ENCODE results near the gene HKDC1.
"Not testable (repeated sequence)": the region's sequence is repeated elsewhere in the genome, so short reads cannot be mapped to it uniquely, and the experiment has no call there.

Gene HKDC1

GRCh38 chr10:69308304-69308703 lies 88.2 kb downstream of the HKDC1 start:
- H3K79me2 ChIP-seq (ENCODE audit: control insufficient read depth, insufficient read depth, low read length, unreplicated experiment); H3K36me3 ChIP-seq (ENCODE audit: insufficient read depth, low read length); H3K27me3 ChIP-seq (ENCODE audit: insufficient read depth, low read length); H3K4me3 ChIP-seq (ENCODE audit: low read depth, low read length); H2AFZ ChIP-seq (ENCODE audit: low read length, unreplicated experiment); H3K27ac ChIP-seq (ENCODE audit: low read depth, low read length); H3K4me1 ChIP-seq (ENCODE audit: control insufficient read depth, insufficient read depth, low read length, unreplicated experiment): not testable (repeated sequence)

- Histone ChIP-seq H3K36me3 (ENCODE audit: insufficient read depth, low read length) (no peaks in the 10 kb centered on the region), H3K4me1 (ENCODE audit: control insufficient read depth, insufficient read depth, low read length, unreplicated experiment) (peaks cover 11% of the 10 kb centered on the region), H3K4me3 (ENCODE audit: low read depth, low read length) (no peak overlapping the region), H3K27ac (ENCODE audit: low read depth, low read length) (no peak overlapping the region), H3K27me3 (ENCODE audit: insufficient read depth, low read length) (no peaks in the 10 kb centered on the region), H2AFZ (ENCODE audit: low read length, unreplicated experiment) (no peak overlapping the region), H3K79me2 (ENCODE audit: control insufficient read depth, insufficient read depth, low read length, unreplicated experiment) (no peaks in the 10 kb centered on the region)
Observed at GRCh38 chr10:69311309-69311708, 91.2 kb downstream of the HKDC1 start.

- Histone ChIP-seq H2AFZ (ENCODE audit: low read length, unreplicated experiment) (no peak overlapping the region), H3K4me1 (ENCODE audit: control insufficient read depth, insufficient read depth, low read length, unreplicated experiment) (peaks cover 23% of the 10 kb centered on the region)
Observed at GRCh38 chr10:69312528-69312927, 92.4 kb downstream of the HKDC1 start.

GRCh38 chr10:69315100-69315542 lies 95.0 kb downstream of the HKDC1 start:
- H3K36me3 ChIP-seq (ENCODE audit: insufficient read depth, low read length), result no peaks in the 10 kb centered on the region
- H3K4me1 ChIP-seq (ENCODE audit: control insufficient read depth, insufficient read depth, low read length, unreplicated experiment), result peaks cover 30% of the 10 kb centered on the region
- no peak overlapping the region for H3K4me3 ChIP-seq (ENCODE audit: low read depth, low read length)
- peaks cover 15% of the 10 kb centered on the region for H3K79me2 ChIP-seq (ENCODE audit: control insufficient read depth, insufficient read depth, low read length, unreplicated experiment)
- H2AFZ ChIP-seq (ENCODE audit: low read length, unreplicated experiment), result no peak overlapping the region
- no peaks in the 10 kb centered on the region for H3K27me3 ChIP-seq (ENCODE audit: insufficient read depth, low read length)
- no peak overlapping the region for H3K27ac ChIP-seq (ENCODE audit: low read depth, low read length)

More at GRCh38 chr10:69312528-69312927, 92.4 kb downstream of the HKDC1 start:
- Histone ChIP-seq H3K4me3 (ENCODE audit: low read depth, low read length) (no peak overlapping the region), H3K27ac (ENCODE audit: low read depth, low read length) (no peak overlapping the region), H3K36me3 (ENCODE audit: insufficient read depth, low read length) (no peaks in the 10 kb centered on the region), H3K79me2 (ENCODE audit: control insufficient read depth, insufficient read depth, low read length, unreplicated experiment) (no peaks in the 10 kb centered on the region), H3K27me3 (ENCODE audit: insufficient read depth, low read length) (no peaks in the 10 kb centered on the region)

- Histone ChIP-seq H3K79me2 (ENCODE audit: control insufficient read depth, insufficient read depth, low read length, unreplicated experiment) (peaks cover 21% of the 10 kb centered on the region), H3K4me1 (ENCODE audit: control insufficient read depth, insufficient read depth, low read length, unreplicated experiment) (peaks cover 36% of the 10 kb centered on the region), H3K27ac (ENCODE audit: low read depth, low read length) (peak overlapping the region; percentile 28), H3K36me3 (ENCODE audit: insufficient read depth, low read length) (no peaks in the 10 kb centered on the region), H3K4me3 (ENCODE audit: low read depth, low read length) (no peak overlapping the region), H2AFZ (ENCODE audit: low read length, unreplicated experiment) (no peak overlapping the region), H3K27me3 (ENCODE audit: insufficient read depth, low read length) (no peaks in the 10 kb centered on the region)
Observed at GRCh38 chr10:69315610-69316312, 95.6 kb downstream of the HKDC1 start.

GRCh38 chr10:69316313-69317059 lies 96.4 kb downstream of the HKDC1 start:
- Histone ChIP-seq H3K27me3 (ENCODE audit: insufficient read depth, low read length) (no peaks in the 10 kb centered on the region), H3K79me2 (ENCODE audit: control insufficient read depth, insufficient read depth, low read length, unreplicated experiment) (peaks cover 28% of the 10 kb centered on the region), H3K4me1 (ENCODE audit: control insufficient read depth, insufficient read depth, low read length, unreplicated experiment) (peaks cover 43% of the 10 kb centered on the region), H3K4me3 (ENCODE audit: low read depth, low read length) (no peak overlapping the region), H3K27ac (ENCODE audit: low read depth, low read length) (peak overlapping the region; percentile 28), H3K36me3 (ENCODE audit: insufficient read depth, low read length) (no peaks in the 10 kb centered on the region), H2AFZ (ENCODE audit: low read length, unreplicated experiment) (no peak overlapping the region)
